ENCODE data around the gene GNA12. TPM values are rescaled to one million over a fixed set of nuclear protein-coding genes. Genes with fewer than 3 reads are reported as not detected.

Gene GNA12
- total and polyA plus RNA-seq, 4 donors: 3.7 to 19.0 (median 11.3) TPM

DNA sequence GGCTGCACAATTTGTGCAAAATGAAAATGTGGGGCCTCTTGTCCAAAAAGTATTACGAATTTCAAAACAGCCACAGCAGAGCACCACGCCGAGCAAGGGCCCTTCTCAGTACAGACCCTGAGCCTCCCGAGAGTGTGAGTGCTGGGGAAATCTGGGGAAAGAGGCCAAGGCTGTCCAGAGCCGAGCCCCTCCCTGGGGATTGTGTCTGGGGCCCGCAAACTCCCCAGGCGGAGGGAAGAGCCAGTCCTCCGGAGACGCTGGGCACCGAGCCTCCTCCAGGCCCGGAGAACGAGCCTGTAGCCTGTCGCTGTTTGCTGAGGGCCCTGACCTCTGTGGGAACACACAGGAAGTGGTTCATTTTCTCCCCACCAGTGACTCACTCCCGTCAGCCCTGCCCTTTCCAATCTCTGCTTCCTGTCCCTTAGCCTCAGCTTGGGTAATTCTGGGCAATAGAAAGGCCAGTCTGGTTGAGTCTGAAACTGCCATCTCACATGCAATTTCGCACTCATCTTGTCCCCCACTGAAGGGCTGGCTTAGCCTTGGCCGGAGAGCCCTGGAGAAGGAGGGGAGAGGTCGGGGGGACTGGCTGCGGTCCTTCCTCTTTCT lies 19.5 kb upstream of the GNA12 start:
- Histone ChIP-seq H3K4me1 (ENCODE audit: control insufficient read depth in 4 of 4, insufficient read depth in 4 of 4, low read length in 3 of 4) (peaks cover 0 to 3% (median 0%) of the 10 kb centered on the region in 4 donors), H3K36me3 (ENCODE audit: control insufficient read depth in 4 of 4, insufficient read depth in 3 of 4, low read depth in 1 of 4, low read length in 3 of 4) (no peaks in the 10 kb centered on the region), H3K4me3 (ENCODE audit: low read depth in 1 of 3, low read length in 3 of 3) (no peak overlapping the region), H3K27me3 (ENCODE audit: control insufficient read depth in 4 of 4, insufficient read depth in 4 of 4, low read length in 3 of 4) (no peaks in the 10 kb centered on the region), H3K9me3 (ENCODE audit: control insufficient read depth in 4 of 4, low read length in 3 of 4) (no peaks in the 10 kb centered on the region), H3K9ac (ENCODE audit: low read depth in 1 of 2, low read length in 2 of 2) (no peak overlapping the region), H3K27ac (ENCODE audit: low read depth in 1 of 2, low read length in 2 of 2) (peak overlapping the region; percentile 62 to 80)
- 48% methylated on average over 18 of the region's 18 CpGs for WGBS
- TF ChIP-seq FOXA2 (IDR thresholded peaks at IDR 0.05) (no peak), RXRA (IDR thresholded peaks at IDR 0.05) (peak; percentile 34 to 43), RAD21 (IDR thresholded peaks at IDR 0.05) (peak; percentile 6 to 49), YY1 (IDR thresholded peaks at IDR 0.05) (no peak), JUND (IDR thresholded peaks at IDR 0.05) (peak; percentile 85 to 91), SP1 (IDR thresholded peaks at IDR 0.05) (peak; percentile 60), FOXA1 (IDR thresholded peaks at IDR 0.05) (no peak), HNF4G (IDR thresholded peaks at IDR 0.05) (no peak), TAF1 (conservative IDR thresholded peaks at IDR 0.05) (no peak), NR2F2 (IDR thresholded peaks at IDR 0.05) (peak; percentile 92), GABPA (IDR thresholded peaks at IDR 0.05 in 1 of 2, conservative IDR thresholded peaks at IDR 0.05 in 1 of 2) (peak; percentile 55 to 69)
- TF ChIP-seq, protein P1, sequence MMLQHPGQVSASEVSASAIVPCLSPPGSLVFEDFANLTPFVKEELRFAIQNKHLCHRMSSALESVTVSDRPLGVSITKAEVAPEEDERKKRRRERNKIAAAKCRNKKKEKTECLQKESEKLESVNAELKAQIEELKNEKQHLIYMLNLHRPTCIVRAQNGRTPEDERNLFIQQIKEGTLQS (IDR thresholded peaks at IDR 0.05): no peak
- TF ChIP-seq, protein P2, sequence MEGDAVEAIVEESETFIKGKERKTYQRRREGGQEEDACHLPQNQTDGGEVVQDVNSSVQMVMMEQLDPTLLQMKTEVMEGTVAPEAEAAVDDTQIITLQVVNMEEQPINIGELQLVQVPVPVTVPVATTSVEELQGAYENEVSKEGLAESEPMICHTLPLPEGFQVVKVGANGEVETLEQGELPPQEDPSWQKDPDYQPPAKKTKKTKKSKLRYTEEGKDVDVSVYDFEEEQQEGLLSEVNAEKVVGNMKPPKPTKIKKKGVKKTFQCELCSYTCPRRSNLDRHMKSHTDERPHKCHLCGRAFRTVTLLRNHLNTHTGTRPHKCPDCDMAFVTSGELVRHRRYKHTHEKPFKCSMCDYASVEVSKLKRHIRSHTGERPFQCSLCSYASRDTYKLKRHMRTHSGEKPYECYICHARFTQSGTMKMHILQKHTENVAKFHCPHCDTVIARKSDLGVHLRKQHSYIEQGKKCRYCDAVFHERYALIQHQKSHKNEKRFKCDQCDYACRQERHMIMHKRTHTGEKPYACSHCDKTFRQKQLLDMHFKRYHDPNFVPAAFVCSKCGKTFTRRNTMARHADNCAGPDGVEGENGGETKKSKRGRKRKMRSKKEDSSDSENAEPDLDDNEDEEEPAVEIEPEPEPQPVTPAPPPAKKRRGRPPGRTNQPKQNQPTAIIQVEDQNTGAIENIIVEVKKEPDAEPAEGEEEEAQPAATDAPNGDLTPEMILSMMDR (IDR thresholded peaks at IDR 0.05; ENCODE audit: low read depth, low read length, missing input control): no peak
- TF ChIP-seq, protein P3, sequence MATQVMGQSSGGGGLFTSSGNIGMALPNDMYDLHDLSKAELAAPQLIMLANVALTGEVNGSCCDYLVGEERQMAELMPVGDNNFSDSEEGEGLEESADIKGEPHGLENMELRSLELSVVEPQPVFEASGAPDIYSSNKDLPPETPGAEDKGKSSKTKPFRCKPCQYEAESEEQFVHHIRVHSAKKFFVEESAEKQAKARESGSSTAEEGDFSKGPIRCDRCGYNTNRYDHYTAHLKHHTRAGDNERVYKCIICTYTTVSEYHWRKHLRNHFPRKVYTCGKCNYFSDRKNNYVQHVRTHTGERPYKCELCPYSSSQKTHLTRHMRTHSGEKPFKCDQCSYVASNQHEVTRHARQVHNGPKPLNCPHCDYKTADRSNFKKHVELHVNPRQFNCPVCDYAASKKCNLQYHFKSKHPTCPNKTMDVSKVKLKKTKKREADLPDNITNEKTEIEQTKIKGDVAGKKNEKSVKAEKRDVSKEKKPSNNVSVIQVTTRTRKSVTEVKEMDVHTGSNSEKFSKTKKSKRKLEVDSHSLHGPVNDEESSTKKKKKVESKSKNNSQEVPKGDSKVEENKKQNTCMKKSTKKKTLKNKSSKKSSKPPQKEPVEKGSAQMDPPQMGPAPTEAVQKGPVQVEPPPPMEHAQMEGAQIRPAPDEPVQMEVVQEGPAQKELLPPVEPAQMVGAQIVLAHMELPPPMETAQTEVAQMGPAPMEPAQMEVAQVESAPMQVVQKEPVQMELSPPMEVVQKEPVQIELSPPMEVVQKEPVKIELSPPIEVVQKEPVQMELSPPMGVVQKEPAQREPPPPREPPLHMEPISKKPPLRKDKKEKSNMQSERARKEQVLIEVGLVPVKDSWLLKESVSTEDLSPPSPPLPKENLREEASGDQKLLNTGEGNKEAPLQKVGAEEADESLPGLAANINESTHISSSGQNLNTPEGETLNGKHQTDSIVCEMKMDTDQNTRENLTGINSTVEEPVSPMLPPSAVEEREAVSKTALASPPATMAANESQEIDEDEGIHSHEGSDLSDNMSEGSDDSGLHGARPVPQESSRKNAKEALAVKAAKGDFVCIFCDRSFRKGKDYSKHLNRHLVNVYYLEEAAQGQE (IDR thresholded peaks at IDR 0.05): no peak
- peak; percentile 36 for DNase-seq (ENCODE audit: low spot score)

DNA sequence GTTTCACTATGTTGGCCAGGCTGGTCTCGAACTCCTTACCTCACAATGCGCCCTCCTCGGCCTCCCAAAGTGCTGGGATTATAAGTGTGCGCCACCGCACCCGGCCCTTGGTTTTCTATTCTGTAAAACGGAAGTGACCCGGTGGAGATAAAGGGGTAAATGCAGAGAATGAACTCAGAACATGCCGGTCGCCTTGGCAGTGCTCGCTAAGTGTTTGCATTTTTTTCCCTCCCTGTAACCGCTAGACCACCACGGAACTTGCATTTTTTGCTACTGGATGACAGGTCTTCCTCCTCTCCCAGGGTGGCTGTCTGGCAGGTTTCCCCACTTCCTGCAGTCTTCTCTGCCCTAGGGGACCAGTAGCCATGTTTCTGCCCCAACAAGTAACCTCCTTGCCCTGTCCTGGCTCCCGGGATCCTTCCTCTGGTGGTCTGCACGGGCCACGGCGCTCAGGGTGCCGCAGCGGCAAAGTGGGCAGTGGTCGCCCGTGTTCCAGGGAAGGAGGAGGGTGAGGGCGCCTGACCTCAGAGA lies 18.8 kb upstream of the GNA12 start:
- Histone ChIP-seq H3K9me3 (ENCODE audit: control insufficient read depth in 4 of 4, low read length in 3 of 4) (no peaks in the 10 kb centered on the region), H3K9ac (ENCODE audit: low read depth in 1 of 2, low read length in 2 of 2) (no peak overlapping the region), H3K4me1 (ENCODE audit: control insufficient read depth in 4 of 4, insufficient read depth in 4 of 4, low read length in 3 of 4) (peaks cover 0 to 3% (median 0%) of the 10 kb centered on the region in 4 donors), H3K36me3 (ENCODE audit: control insufficient read depth in 4 of 4, insufficient read depth in 3 of 4, low read depth in 1 of 4, low read length in 3 of 4) (no peaks in the 10 kb centered on the region), H3K27me3 (ENCODE audit: control insufficient read depth in 4 of 4, insufficient read depth in 4 of 4, low read length in 3 of 4) (no peaks in the 10 kb centered on the region), H3K4me3 (ENCODE audit: low read depth in 1 of 3, low read length in 3 of 3) (no peak overlapping the region), H3K27ac (ENCODE audit: low read depth in 1 of 2, low read length in 2 of 2) (peak overlapping the region; percentile 62 to 80)
- TF ChIP-seq EGR1 (IDR thresholded peaks at IDR 0.05; ENCODE audit: low read depth in 2 of 2) (no peak), FOXA1 (IDR thresholded peaks at IDR 0.05) (no peak), FOXA2 (IDR thresholded peaks at IDR 0.05) (no peak), TAF1 (conservative IDR thresholded peaks at IDR 0.05) (no peak), YY1 (IDR thresholded peaks at IDR 0.05) (no peak)
- TF ChIP-seq, protein P1 (IDR thresholded peaks at IDR 0.05): no peak
- TF ChIP-seq, protein P4, sequence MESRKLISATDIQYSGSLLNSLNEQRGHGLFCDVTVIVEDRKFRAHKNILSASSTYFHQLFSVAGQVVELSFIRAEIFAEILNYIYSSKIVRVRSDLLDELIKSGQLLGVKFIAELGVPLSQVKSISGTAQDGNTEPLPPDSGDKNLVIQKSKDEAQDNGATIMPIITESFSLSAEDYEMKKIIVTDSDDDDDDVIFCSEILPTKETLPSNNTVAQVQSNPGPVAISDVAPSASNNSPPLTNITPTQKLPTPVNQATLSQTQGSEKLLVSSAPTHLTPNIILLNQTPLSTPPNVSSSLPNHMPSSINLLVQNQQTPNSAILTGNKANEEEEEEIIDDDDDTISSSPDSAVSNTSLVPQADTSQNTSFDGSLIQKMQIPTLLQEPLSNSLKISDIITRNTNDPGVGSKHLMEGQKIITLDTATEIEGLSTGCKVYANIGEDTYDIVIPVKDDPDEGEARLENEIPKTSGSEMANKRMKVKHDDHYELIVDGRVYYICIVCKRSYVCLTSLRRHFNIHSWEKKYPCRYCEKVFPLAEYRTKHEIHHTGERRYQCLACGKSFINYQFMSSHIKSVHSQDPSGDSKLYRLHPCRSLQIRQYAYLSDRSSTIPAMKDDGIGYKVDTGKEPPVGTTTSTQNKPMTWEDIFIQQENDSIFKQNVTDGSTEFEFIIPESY (IDR thresholded peaks at IDR 0.05): no peak
- TF ChIP-seq, protein P3 (IDR thresholded peaks at IDR 0.05): no peak
- DNase-seq (ENCODE audit: low spot score): no peak
- WGBS: 79% methylated on average over 22 of the region's 22 CpGs

All from liver (tissue), 9 donors.